ENCODE data around the gene WNT8B.

Gene WNT8B

DNA sequence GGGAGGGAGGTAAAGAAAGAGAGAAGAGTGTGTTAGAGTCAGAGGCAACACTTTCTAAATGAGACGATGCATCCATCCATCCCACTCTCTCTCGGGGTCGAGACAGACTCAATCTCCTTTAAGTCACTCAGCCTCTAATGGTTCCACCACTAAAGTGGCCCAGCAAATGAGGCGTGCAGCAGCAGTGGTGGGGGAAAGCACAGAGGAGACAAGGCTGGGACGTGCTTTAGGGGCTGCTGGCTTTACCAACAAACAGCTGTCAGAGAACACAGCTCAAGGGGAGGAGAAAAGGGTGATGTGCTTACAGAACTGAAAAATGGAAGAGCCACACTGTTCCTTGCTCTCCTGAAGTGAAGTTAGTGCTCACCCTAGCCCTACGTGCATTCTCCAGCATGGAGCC is 61.4 kb downstream of the WNT8B start:
- TF ChIP-seq SIN3A (IDR thresholded peaks at IDR 0.05; ENCODE audit: borderline replicate concordance, insufficient read depth, low read length) = no peak
- TF ChIP-seq, protein P1, sequence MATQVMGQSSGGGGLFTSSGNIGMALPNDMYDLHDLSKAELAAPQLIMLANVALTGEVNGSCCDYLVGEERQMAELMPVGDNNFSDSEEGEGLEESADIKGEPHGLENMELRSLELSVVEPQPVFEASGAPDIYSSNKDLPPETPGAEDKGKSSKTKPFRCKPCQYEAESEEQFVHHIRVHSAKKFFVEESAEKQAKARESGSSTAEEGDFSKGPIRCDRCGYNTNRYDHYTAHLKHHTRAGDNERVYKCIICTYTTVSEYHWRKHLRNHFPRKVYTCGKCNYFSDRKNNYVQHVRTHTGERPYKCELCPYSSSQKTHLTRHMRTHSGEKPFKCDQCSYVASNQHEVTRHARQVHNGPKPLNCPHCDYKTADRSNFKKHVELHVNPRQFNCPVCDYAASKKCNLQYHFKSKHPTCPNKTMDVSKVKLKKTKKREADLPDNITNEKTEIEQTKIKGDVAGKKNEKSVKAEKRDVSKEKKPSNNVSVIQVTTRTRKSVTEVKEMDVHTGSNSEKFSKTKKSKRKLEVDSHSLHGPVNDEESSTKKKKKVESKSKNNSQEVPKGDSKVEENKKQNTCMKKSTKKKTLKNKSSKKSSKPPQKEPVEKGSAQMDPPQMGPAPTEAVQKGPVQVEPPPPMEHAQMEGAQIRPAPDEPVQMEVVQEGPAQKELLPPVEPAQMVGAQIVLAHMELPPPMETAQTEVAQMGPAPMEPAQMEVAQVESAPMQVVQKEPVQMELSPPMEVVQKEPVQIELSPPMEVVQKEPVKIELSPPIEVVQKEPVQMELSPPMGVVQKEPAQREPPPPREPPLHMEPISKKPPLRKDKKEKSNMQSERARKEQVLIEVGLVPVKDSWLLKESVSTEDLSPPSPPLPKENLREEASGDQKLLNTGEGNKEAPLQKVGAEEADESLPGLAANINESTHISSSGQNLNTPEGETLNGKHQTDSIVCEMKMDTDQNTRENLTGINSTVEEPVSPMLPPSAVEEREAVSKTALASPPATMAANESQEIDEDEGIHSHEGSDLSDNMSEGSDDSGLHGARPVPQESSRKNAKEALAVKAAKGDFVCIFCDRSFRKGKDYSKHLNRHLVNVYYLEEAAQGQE (IDR thresholded peaks at IDR 0.05; ENCODE audit: insufficient read depth in 1 of 2, low read depth in 2 of 2, low read length in 2 of 2) = no peak
- no peak for TF ChIP-seq TAF1 (IDR thresholded peaks at IDR 0.05; ENCODE audit: borderline replicate concordance, insufficient read depth, low read length)
- TF ChIP-seq POLR2AphosphoS5 (IDR thresholded peaks at IDR 0.05; ENCODE audit: low read depth, low read length) = no peak
- TF ChIP-seq FOXP2 (optimal IDR thresholded peaks at IDR 0.05; ENCODE audit: borderline replicate concordance, extremely low read depth, extremely low read length, insufficient read depth) = no peak

DNA sequence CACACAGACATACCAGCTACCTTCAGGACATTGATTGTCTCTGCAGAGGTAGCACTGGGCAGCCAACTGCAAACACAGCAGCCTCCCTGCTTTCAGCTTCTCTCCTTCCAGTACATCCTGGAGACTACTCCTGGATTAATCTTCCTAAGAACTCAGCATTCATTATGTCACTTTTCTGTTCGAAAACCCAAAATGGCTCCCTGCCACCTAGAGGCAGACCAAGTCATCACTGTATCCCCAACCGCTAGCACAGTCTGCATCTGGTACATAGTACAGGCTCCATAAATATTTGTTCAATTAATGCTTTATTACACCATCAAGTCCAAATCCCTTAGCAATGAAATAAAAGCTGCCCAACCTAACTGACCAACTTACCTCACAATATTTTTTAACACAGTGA is 61.8 kb downstream of the WNT8B start:
- TF ChIP-seq POLR2AphosphoS5 (IDR thresholded peaks at IDR 0.05; ENCODE audit: low read depth, low read length) = no peak

DNA sequence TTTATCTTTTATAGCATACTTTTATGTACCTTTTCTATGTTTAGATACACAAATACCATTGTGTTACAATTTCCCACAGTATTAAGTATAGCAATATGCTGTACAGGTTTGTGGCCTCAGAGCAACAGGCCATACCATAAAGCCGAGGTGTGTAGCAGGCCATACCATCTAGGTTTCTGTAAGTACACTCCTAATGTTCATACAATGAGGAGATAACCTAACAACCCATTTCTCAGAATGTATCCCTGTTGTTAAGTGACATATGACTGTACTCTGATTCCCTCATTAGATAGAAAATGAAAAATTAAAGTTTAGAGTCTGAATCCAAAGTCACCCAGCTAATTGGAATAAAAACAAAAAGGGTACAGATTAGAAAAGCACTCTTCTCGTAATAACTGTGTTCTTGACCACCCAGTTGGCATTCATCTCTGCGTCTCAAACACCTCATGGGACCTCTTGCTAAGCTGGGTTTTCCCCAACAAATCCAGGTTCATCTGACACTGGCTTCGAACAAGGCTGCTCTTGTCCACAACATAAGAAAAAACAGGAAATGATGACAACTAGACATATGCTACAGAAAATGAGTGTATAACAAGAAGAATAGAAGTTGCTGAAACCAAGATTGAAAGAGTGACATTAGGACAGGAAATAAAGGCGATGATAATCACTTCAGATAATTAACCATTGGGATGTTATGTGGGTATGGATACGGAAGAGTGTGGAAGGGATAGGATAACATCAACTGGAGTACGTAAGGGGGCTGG is 65.5 kb downstream of the WNT8B start:
- TF ChIP-seq TAF1 (IDR thresholded peaks at IDR 0.05; ENCODE audit: borderline replicate concordance, insufficient read depth, low read length) (no peak), SIN3A (IDR thresholded peaks at IDR 0.05; ENCODE audit: borderline replicate concordance, insufficient read depth, low read length) (no peak), FOXP2 (optimal IDR thresholded peaks at IDR 0.05; ENCODE audit: borderline replicate concordance, extremely low read depth, extremely low read length, insufficient read depth) (no peak), POLR2AphosphoS5 (IDR thresholded peaks at IDR 0.05; ENCODE audit: low read depth, low read length) (no peak)
- TF ChIP-seq, protein P1 (IDR thresholded peaks at IDR 0.05; ENCODE audit: insufficient read depth in 1 of 2, low read depth in 2 of 2, low read length in 2 of 2) = no peak

DNA sequence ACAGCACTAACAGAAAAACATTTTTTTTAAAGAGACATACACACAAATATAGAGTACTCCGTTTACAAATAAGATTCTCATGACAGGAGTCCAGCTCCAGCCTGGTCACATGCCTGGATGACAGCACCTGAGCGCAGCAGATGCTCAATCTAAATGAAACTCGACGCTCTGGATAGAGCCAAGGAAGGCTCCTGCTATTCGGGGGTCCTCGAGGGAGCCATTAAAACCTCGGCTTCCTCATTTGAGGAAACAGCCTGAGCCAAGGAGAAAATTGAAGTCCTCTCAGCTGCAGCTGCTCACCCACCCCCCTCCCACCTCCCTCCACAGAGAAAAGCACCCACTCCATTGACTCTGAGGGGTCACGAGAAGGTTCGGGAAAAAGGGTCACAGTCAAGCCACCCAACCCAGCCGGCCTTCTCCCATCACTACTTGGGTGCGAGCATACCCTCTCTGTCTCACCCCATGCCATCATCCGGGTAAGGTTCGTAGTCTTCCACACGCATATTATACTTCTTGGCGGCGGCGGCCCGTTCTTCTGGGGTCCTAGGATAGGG is 66.2 kb downstream of the WNT8B start:
- TF ChIP-seq FOXP2 (optimal IDR thresholded peaks at IDR 0.05; ENCODE audit: borderline replicate concordance, extremely low read depth, extremely low read length, insufficient read depth) (no peak), SIN3A (IDR thresholded peaks at IDR 0.05; ENCODE audit: borderline replicate concordance, insufficient read depth, low read length) (no peak)

DNA sequence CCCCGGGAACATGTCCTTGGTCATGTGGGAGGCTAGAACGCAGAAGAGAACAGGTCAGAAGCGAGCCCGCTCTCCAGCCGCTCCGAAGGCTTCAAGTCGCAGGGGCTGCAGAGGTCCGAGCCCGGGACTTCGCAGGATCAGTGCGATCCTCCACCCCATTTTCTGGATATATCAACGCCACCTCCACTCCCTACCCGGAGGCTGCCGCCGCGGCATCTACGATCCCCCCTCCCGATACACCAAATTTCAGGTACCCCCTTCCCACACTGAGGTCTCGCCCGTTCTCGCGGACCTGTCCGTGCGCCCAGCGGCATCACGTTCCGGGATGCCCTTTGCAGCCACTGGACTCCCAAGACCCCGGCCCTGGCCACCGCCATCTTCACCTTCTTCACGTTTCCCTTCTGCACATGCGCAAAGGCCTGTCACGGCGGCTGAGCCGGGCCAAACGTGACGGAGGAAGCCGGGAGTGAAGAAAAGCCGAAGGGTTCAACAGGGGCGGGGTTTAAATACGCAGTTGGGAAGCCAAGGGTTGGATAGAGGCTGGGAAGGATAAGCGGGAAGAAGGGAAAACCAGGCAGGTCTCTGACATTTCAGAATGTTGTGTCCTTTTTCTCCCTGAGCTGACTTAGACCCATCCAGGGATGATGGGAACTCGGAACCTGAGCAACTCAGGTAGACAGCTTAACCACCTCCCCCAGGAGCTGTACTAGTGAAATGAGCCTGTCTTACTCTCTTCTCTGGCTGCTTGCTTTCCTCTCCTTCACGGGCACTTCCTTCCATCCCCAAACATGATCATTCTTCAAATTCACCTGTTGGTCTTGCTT is 66.9 kb downstream of the WNT8B start, which contains the start of gene NDUFB8:
Gene NDUFB8 (minus strand): TSS at position 397 of the 824 bp plus-strand sequence. CDS start 20 bp downstream, at position 377.
- TF ChIP-seq, protein P1 (IDR thresholded peaks at IDR 0.05; ENCODE audit: insufficient read depth in 1 of 2, low read depth in 2 of 2, low read length in 2 of 2) = 0 out of 4 replicates have a peak, but pooled peaks of 1 of the 2 experiments have one; percentile 39
- peak; percentile 84; the same call in 1 of the 2 replicates for TF ChIP-seq TAF1 (IDR thresholded peaks at IDR 0.05; ENCODE audit: borderline replicate concordance, insufficient read depth, low read length)
- TF ChIP-seq FOXP2 (optimal IDR thresholded peaks at IDR 0.05; ENCODE audit: borderline replicate concordance, extremely low read depth, extremely low read length, insufficient read depth) = no peak
- TF ChIP-seq POLR2AphosphoS5 (IDR thresholded peaks at IDR 0.05; ENCODE audit: low read depth, low read length) = peak; percentile 93
- peak; percentile 51; the same call in 1 of the 2 replicates for TF ChIP-seq SIN3A (IDR thresholded peaks at IDR 0.05; ENCODE audit: borderline replicate concordance, insufficient read depth, low read length)
